NCI-H128 (cell line): ENCODE data around the gene MYH11.
"Not testable (repeated sequence)": the region's sequence is repeated elsewhere in the genome, so short reads cannot be mapped to it uniquely, and the experiment has no call there.

Experiments
- DNase-seq: peaks from one replicate; lab custom pipeline; 2025; ENCODE audit not compliant: unreplicated experiment; lab: John Stamatoyannopoulos, UW

Gene MYH11

DNA sequence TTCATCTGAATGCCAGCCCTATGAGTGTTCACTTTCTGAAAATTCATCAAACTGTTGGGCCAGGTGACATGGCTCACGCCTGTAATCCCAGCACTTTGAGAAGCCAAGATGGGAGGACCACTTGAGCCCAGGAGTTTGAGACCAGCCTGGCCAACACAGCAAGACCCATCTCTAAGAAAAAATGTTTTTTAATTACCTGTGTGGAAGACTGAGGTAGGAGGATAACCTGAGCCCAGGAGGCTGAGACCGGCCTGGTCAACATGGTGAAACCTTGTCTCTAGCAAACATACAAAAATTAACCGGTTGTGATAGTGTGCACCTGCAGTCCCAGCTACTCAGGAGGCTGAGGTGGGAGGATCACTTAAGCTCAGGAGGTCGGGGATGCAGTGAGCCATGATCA is 10.3 kb downstream of the MYH11 start:
- no peak for DNase-seq

DNA sequence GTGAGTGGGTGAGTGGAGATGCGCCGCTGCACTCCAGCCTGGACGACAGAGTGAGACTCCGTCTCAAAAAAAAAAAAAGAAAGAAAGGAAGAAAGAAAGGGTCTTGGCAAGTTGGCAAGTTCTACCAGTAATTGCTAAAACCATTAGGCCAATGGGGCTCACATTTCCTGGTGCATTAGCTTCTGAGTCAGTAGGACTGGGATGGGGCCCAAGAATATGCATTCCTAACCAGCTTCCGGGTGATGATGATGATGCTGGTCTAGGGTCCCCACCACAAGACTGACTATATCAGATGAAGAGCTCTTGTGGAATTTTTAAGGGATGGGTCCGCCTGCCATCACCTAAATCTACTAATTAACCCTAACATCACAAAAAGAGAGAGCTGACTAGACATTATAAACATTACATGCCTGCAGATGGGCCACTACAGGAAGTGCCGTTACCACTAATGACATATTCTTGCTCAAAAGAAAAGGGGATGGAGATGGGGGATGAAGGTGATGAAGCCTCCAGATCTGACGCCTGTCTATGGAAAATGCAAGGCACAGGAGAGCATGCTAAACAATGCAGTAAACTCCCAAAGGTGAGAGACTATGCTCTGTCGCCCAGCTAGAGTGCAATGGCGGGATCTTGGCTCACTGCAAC is 13.1 kb downstream of the MYH11 start:
- DNase-seq, result no peak

DNA sequence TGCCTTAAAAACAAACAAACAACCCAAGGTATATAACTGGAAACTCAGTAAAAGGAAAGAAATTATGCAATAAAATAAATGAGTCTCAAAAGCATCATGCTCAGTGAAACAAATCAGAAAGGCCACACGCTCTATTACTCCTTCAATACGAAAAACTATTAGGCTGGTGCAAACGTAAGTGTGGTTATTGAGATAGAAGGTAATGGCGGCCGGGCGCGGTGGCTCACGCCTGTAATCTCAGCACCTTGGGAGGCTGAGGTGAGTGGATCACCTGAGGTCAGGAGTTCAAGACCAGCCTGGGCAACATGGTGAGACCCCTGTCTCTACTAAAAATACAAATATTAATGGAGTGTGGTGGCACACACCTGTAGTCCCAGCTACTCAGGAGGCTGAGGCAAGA is 17.6 kb downstream of the MYH11 start:
- not testable (repeated sequence) for DNase-seq

DNA sequence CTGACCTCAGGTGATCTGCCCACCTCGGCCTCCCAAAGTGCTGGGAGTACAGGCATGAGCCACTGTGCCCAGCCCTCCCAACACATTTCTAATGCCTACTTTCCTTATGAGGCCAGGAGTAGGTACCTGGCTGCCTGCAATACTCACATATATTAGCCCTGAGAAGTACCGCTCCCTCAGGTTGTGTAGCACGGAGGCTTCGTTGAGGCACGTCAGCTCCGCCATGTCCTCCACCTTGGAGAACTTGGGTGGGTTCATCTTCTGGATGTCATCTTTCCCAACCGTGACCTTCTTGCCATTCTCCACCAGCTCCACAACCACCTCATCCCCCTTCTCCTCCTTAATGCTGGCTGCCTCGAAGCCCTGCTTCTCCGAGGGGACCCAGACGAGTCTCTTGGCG is 19.1 kb downstream of the MYH11 start:
- no peak for DNase-seq

DNA sequence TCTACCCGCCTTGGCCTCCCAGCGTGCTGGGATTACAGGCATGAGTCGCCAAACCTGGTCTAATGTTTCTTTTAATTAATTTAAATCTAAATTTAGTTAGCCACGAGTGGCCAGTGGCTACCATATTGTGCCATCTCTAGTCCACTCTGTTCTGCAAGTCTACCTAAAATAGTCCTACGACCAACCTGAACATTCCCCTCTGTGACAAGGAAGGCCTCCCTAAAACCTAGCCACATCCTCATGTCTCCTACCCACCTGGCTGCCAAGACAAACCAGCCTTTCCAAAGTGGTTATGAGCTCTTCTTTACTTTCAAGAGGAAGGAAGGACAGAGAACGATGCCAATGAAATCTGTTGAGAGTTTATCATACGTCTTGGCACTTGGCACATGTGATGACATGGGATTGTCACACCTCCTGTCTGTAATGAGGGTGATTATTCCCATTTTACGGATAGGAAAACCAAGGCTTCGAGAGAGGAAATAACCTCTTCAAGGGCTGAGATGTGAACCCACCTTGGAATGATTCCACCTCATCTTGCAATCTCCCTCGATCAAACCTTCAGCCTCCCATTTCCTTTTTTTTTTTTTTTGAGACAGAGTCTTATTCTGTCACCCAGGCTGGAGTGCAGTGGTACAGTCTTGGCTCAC is 19.7 kb downstream of the MYH11 start:
- no peak for DNase-seq

DNA sequence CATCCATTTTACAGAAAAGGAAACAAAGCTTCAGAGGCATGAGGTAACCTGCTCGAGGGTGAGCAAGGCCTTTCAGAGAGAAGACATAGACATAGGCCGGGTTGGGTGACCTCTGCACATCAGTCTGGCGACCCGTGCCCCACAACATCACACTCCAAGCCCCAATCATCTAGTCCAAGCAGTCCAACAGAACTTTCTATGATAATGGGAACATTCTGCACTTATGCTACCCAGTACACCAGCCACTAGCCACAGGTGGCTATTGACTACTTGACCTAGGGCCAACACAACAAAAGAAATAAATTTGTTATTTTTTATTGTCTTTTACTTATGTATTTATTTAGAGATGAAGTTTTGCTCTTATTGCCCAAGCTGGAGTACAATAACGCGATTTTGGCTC is 20.8 kb downstream of the MYH11 start:
- no peak for DNase-seq

DNA sequence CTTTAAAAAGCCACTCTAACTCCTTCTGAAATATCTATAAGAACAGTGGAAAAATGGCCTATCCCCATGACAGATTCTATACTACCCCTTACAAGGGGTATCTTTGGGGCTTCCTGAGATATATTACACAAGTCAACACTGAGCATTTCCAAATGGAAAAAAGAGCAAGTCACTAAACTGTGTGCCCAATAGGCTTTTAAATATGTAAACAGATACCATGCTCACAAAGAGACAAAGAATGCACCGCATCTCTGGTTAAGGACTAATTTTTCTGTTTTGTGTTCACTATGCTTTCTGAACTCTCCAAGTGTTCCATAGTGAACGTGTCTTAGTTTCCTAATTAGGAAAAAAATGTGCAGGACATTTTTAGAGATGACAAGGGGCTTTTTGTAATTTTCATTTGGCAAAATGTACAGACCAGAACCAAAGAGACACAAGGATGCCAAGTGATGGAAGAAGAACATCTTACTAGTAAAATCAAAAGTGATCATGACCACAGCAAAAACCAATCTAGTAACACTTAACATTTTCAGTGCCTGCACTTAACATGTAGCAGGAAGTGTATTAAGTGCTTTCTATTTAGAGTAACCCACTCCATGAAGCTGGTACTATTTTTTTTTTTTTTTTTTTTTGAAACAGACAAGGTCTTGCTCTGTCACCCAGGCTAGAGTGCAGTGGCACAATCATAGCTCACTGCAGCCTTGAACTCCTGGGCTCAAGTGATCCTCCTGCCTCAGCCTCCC is 21.5 kb downstream of the MYH11 start:
- no peak for DNase-seq

DNA sequence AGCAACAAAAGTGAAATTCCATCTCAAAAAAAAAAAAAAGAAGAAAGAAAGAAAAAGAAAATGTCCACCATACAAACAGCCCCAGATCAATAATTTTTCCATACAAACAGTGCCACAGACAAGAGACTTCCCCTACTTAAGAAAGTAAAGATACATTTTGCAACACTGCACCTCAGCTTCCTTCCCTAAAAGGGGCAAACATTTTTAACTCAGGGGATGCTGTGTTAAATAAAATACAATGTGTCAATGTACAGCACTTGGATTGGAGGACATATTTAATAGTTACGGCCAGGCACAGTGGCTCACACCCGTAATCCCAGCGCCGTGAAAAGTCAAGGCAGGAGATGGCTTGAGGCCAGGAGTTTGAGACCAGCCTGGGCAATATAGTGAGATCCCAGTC is 22.3 kb downstream of the MYH11 start:
- no peak for DNase-seq

DNA sequence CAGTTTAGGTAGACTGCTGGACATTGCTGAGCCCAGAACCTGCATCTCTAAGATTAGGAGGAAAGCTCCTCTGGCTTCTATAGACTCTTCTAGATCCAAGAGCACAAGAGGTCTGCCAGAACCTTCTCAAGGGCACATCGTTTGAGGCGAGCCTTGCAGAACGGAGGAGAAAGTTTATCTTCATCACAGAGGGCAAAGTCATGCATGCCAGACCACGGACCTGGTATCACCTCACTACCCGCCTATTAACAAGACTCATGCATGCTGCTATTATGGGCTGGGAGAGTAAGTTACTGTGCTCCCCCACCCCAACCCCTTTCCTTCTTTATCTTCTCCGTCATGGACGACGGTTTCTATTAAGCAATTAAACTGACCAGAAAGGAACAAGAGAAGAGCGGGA is 23.3 kb downstream of the MYH11 start:
- no peak for DNase-seq

DNA sequence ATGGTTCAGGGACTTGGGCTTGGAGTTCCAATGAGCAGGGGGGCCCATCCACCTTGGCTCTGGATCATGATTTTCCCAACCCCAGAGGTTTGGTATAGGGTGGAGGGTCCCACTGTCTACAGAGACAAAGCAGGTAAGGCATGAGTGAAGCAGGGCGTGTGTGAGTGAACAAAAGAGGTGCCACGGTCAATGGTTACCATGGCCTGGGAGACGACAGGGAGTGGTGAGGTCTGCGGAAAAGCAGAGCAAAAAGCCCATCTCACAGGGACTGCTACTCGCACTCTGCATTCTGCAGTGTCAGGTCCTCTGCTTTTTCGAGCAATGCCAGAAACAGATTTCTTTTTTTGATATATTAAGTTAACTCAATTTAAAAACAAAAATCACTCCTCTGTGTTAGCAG is 24.6 kb downstream of the MYH11 start:
- no peak for DNase-seq

DNA sequence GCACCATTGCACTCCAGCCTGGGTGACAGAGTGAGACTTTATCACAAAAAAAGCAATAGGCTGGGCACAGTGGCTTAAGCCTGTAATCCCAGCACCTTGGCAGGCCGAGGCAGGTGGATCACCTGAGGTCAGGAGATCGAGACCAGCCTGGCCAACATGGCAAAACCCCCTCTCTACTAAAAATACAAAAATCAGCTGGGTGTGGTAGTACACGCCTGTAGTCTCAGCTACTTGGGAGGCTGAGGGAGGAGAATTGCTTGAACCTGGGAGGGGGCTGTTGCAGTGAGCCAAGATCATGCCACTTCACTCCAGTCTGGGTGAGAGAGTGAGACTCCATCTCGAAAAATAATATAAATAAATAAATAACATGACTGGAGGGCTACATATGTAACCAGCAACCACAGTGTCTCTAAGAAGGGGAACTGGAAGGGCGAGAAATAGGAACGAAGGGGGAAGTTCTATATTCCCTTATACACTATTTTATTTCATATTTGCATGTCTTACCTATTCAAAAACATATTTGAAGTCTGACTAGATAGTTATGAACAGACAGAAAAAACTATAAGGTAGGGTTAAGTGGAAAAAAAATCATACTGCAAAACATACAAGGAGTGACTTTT is 25.9 kb downstream of the MYH11 start:
- DNase-seq, result no peak

DNA sequence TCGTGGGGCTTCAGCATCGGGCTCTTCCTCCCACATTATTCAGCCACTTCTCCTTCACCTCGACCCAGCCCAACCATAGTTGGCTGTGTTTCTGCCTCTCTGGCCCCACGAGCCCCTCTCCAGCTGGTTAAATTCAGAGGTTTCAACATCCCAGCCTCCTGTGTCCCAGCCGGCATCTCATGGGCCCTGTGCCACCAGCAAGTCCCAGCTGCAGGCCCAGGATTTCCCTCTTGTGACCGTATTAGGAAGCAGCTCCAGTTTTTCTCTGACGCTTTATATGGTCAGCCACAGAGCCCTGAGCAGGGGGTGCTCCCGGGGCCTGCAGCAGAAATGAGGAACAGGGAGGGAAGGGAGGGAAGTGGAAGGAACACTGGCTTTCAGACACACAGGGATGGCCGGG is 27.4 kb downstream of the MYH11 start:
- no peak for DNase-seq

DNA sequence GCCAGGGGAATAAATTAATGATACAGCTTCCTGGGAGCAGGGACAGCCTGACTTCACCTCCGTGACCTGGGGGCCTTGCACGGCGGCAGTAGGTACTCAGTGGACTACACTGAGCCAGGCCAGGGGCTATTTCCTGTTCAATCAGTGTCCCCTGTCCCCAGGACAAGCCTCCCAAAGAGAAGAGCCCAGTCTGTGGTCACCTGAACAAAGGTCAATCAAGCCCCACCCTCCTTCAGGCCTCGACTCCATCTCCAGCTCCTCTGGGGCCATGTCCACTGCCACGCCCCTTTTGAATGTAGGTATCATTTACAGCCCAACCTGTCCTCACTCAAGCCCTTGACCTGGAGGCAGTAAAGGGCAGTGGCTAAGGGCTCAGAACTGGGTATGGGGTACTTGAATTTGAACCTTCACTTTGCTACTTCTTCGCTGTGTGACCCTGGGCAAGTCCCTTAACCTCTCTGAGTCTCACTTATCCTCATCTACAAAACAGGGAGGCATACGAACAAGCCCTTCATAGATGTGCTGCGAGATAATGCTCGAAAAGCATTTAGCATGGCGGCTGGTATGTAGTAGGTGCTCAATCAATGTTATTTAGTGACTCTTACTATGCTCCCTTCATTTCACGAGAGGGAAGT is 29.0 kb downstream of the MYH11 start:
- DNase-seq, result no peak

DNA sequence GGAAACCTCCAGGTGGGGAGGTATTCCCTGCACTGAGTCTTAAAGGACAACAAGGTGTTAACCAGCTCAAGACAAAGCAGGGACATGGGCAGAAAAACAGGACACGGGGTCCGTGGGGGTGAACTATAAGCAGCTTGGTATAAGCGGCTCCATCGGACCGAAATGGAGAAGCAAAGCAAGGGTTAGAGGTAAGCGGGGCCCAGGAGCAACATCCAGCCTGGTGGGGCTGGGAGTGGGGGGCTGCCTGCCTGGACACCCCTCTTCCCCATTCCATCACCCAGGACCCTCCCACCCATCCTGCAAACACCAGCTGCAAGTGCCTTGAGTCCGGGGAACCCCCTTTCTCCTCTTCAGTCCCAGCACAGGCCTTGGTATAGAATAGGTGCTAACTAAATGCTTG is 29.5 kb downstream of the MYH11 start:
- no peak for DNase-seq

DNA sequence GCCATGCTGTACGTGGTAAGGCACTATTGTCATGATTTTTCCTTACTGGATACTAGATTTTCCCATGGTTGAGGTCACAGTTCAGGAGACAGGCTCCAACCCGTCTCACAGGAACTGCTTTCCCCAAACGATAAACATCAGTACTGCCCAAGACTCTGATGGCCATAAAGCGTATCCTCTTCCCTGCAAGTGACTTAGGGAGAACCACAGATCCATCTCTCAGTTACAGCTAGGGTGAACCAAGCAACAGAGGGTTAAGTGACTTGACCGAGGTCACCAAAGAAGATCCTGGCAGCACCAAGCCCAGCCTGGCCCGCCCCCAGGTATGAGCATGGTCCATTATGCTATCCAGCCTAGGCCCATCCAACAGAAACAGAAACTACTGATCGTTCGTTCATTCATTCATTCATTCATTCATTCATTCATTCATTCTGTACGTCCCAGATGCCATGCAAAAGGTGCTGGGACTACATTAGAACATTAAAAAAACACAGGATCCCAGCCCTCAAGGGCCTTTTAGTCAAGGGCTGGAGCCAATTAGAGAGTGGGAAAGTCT is 31.0 kb downstream of the MYH11 start:
- no peak for DNase-seq

DNA sequence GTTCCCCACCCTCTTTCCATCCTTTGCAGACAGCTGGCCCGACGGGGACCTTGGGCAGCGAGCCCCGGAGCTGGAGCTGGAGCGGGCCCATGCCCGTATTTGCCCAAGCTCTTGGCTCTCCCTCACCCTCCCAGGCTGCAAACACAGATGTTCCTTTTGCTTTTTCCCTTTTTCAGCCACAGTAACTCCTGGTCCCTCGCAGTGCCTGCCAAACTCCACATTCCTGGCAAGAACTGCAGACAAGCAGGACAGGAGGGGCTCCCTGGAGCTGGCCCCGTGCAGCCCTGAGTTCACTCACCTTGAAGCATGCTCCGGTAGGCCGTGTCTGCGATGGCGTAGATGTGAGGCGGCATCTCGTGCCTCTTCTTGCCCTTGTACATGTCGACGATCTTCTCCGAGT is 33.9 kb downstream of the MYH11 start:
- DNase-seq, result no peak

DNA sequence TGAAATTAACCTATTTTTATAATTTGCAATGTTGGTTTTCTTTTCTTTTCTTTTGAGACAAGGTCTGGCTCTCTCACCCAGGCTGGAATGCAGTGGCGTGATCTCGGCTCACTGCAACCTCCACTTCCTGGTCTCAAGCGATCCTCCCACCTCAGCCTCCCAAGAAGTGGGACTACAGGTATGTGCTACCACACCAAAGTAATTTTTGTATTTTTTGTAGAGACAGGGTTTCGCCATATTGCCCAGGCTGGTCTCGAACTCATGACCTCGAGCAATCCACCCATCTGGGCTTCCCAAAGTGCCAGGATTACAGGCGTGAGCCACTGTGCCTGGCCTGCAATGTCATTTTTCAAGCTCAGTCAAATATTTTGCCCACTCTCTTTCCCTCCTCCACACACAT is 36.0 kb downstream of the MYH11 start:
- no peak for DNase-seq

DNA sequence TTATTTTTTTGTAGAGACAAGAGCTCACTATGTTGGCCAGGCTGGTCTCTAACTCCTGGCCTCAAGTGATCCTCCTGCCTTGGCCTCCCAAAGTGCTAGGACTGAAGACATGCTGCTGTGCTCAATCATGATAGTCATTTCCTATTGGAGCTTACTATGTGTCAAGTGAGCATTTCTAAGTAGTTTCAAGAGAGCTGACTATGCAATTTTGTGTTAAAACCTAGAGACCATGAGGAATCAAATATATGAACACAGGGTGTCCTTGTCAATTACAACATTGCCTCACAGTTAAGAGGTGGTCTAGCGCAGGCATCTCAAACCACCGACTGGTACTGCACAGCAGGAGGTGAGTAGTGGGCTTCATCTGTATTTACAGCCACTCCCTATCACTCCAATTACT is 37.8 kb downstream of the MYH11 start:
- DNase-seq, result no peak

DNA sequence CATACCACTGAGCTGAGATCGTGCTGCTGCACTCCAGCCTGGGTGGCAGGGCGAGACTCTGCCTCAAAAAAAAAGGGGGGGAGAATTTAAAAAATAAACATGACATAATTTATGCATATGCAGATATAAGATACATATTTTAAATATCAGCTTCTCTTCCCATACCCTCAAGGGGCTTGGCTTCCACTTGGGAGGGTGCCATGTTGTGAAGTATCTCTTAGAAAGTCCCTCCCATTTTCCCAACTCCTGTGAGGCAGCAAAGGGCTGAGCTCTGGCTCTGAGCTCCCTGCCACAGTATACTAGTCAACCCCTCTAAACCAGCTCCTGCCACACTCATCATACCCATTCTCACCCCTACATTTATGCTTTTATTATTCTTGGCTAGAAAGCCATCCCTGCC is 39.4 kb downstream of the MYH11 start:
- no peak for DNase-seq

DNA sequence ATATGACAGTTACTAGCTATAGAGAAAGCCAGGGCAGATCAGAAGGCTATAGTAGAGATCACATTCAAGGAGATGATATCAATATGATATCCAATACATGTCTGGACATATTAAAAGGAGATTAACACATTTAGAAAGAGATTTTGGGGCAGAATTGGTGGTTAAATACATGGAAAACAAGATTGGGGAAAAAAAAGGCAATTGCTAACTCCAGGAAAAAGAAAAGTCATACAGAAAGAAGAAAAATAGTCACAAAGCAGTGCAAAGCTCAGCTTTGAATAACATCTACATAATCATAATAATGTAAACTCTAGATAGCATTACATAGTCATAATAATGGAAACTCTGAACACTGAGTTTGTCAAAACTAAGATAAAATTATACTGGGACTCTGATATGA is 40.6 kb downstream of the MYH11 start:
- DNase-seq, result no peak

DNA sequence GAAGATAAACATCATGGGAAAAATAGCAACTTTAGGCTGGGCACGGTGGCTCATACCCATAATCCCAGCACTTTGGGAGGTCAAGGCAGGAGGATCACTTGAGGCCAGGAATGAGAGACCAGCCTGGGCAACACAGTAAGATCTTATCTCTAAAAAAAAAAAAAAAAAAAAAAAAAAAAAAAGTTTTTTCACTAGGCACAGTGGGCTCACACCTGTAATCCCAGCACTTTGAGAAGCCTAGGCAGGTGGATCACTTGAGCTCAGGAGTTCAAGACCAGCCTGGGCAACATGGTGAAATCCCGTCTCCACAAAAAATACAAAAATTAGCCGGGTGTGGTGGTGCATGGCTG is 44.5 kb downstream of the MYH11 start:
- DNase-seq, result not testable (repeated sequence)
